Right cardiac atrium (tissue), 5 donors: ENCODE results near the gene CLEC4G. TPM values are rescaled to one million over a fixed set of nuclear protein-coding genes. Genes with fewer than 3 reads are reported as not detected.

Source experiments
- ATAC-seq, 2 donors: fragments of 200-7000 bp; cut with Tn5 transposase; one replicate each; pipeline versions ENCODE4 v1.8.0 to v1.9.1; 2020; ENCODE audit warnings: moderate library complexity in 2 of 2, mild to moderate bottlenecking in 1 of 2
- DNase-seq, 3 donors: peaks; one replicate each; pipeline ENCODE4 v3.0.0-alpha.2; 2020
- H3K27ac ChIP-seq: one replicate; pipeline ENCODE4 v1.5.1; 2013; ENCODE audit warnings: mild to moderate bottlenecking, low read length, control low read depth, moderate library complexity
- H3K27me3 ChIP-seq: one replicate; pipeline ENCODE4 v1.6.1; 2013; ENCODE audit not compliant: control insufficient read depth, insufficient read depth
- H3K4me1 ChIP-seq: one replicate; pipeline ENCODE4 v1.6.1; 2013; ENCODE audit warnings: low read length; ENCODE audit not compliant: control insufficient read depth, insufficient read depth
- H3K4me3 ChIP-seq: one replicate; pipeline ENCODE4 v1.5.1; 2013; ENCODE audit warnings: low read length, control low read depth
- H3K9me3 ChIP-seq: one replicate; pipeline ENCODE4 v1.6.1; 2013; ENCODE audit warnings: low read length; ENCODE audit not compliant: control insufficient read depth
- WGBS: extraction: QIAGEN DNeasy Blood & Tissue Kit; methylation state at CpG from one replicate; pipeline ENCODE4 v1.1.7; 2013; 5-methylcytosine and 5-hydroxymethylcytosine counted together
- intact Hi-C, 4 donors: fragments of 100-400 bp; cut with DNase I; formaldehyde crosslinking; loops; one replicate each; pipeline versions ENCODE4 v1.11.0 to v1.14.0; 2022 to 2023
- polyA plus RNA-seq: library from polyadenylated mRNA; stranded (reverse); fragments of 200-250 nt; gene quantifications from one replicate; pipeline ENCODE4 v1.2.3, GENCODE V29; 2013
- total RNA-seq, 4 donors: library from RNA; stranded (reverse); fragmentation: NEBNext Ultra II Directional; extraction: Animal tissue kit (Norgen Biotek cat#: 25700); gene quantifications; one replicate each; pipeline ENCODE4 v1.2.1, GENCODE V29; 2021
- donor health status: healthy with polysubstance abuse.
- donor health status: DM: no; HTN: yes; CAD: no.
- donor health status: DM: no; HTN: no; CAD: no.
- donor health status: DM: no; HTN: yes; CAD: no; lungs with severe emphysema.
- donor health status: DM: yes; HTN: yes; CAD: no.

Gene CLEC4G
- total and polyA plus RNA-seq, 5 donors, result 0.32 to 1.6 (median 0.89) TPM

GRCh38 chr19:7701654-7702457, 30.1 kb downstream of the CLEC4G start, which contains the start of gene FCER2:
Gene FCER2, minus strand, starts transcription at chr19:7702131. Its CDS starts 2,371 bp downstream, at chr19:7699760.
- intact Hi-C loops, result no loop called here
- no peak within 1 kb of the TSS for H3K27ac ChIP-seq
- no peaks in the 10 kb centered on the region for H3K27me3 ChIP-seq
- no peaks in the 10 kb centered on the region for H3K4me1 ChIP-seq
- H3K9me3 ChIP-seq, result no peaks in the 10 kb centered on the region
- DNase-seq, result no peak
- no peak within 1 kb of the TSS for H3K4me3 ChIP-seq
- WGBS, result 57% methylated on average over 20 of the region's 20 CpGs
- no peak for ATAC-seq

GRCh38 chr19:7701049-7701653, 30.8 kb downstream of the CLEC4G start:
- intact Hi-C loops, result no loop called here
- Histone ChIP-seq H3K9me3 (no peaks in the 10 kb centered on the region), H3K27me3 (no peaks in the 10 kb centered on the region), H3K4me1 (no peaks in the 10 kb centered on the region), H3K4me3 (no peak overlapping the region), H3K27ac (no peak overlapping the region)
- WGBS, result 89% methylated on average over 12 of the region's 12 CpGs
- no peak for DNase-seq
- ATAC-seq, result no peak

DNA sequence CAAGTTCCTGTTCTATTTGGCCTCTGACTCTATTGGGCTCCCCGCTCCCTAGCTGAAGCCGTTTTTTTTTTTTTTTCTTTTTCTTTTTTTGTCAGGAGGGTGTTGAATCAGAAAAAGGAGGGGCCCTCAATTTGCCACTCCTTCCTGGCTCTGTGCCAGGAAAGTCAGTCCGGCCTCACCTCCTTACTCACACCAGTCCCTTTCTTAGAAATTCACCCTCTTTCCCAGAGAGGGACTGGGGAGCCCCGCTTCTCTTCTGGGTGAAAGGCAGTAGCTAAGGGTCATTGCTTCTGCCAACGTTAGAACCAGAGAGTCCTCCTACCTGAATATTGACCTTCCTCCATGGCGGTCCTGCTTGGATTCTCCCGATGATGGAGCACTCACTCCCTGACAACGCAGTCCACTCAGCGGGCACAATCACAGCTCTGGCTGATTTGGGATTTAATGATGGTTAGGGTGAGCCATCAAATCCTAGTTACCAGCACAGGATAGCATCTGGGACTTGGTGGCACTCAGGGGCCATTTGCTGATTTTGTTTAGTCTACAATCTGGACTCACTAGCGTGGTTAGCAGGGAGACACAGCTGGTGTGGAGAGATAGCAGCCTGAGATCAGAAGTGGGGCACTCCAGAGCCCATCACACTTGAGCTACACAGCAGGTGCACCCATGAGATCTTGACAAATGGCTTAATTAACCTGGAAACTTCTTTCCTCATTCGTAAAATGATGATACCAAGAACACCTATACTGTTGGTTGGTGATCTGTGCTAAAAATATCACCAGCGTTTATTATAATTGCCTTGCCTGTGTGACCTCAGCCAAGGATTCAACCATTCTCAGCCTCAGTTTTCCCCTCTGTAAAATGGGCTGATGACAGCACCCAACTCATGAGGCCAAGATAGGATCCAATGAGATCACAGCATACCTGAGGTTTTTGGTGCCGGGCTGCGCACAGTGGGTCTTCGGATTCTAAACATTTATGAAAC, 32.2 kb downstream of the CLEC4G start:
- Histone ChIP-seq H3K4me1 (no peaks in the 10 kb centered on the region), H3K27me3 (no peaks in the 10 kb centered on the region), H3K9me3 (no peaks in the 10 kb centered on the region), H3K27ac (no peak overlapping the region), H3K4me3 (no peak overlapping the region)
- intact Hi-C loops, result no loop called here
- whole genome bisulfite sequencing, result 56% methylated on average over 15 of the region's 15 CpGs
- ATAC-seq (no peak), DNase-seq (peak in 1 of 3 donors; percentile 3)

DNA sequence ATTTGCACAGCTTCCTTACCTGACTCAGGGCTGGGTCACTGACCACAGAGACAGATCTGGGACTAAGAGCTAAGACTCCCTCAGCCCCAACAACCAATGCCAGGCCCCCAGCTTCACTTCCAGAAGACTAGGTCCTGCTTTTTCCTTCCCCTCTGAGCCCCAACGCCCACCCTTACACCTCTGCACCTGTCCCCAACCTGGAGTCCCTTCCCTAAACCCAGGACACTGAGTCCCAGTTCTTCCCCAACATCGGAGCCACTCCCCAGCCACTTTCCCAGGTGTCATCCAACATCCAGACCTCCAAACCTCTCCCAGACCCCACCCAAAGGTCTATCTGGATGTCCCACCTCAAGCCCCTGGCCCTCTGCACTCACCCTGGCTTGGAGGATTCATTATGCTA, 32.9 kb downstream of the CLEC4G start:
- ATAC-seq (no peak), DNase-seq (peak in 1 of 3 donors; percentile 12)
- Histone ChIP-seq H3K4me1 (no peaks in the 10 kb centered on the region), H3K9me3 (no peaks in the 10 kb centered on the region), H3K27ac (no peak overlapping the region), H3K27me3 (no peaks in the 10 kb centered on the region), H3K4me3 (no peak overlapping the region)
- intact Hi-C loops, result no loop called here
- WGBS, result 44% methylated on average over 2 of the region's 2 CpGs

GRCh38 chr19:7698583-7698982, 33.3 kb downstream of the CLEC4G start:
- ATAC-seq (no peak), DNase-seq (peak in 1 of 3 donors; percentile 29)
- no peaks in the 10 kb centered on the region for H3K9me3 ChIP-seq
- intact Hi-C loops, result no loop called here
- no peaks in the 10 kb centered on the region for H3K4me1 ChIP-seq
- H3K4me3 ChIP-seq, result no peak overlapping the region
- 17% methylated on average over 11 of the region's 11 CpGs for WGBS
- H3K27me3 ChIP-seq, result no peaks in the 10 kb centered on the region
- no peak overlapping the region for H3K27ac ChIP-seq

GRCh38 chr19:7697721-7698287, 34.1 kb downstream of the CLEC4G start:
- Histone ChIP-seq H3K9me3 (no peaks in the 10 kb centered on the region), H3K27me3 (no peaks in the 10 kb centered on the region), H3K4me1 (no peaks in the 10 kb centered on the region), H3K27ac (no peak overlapping the region), H3K4me3 (no peak overlapping the region)
- DNase-seq, result peak in 1 of 3 donors; percentile 6
- WGBS, result 81% methylated on average over 10 of the region's 10 CpGs
- no peak for ATAC-seq
- intact Hi-C loops, result no loop called here

DNA sequence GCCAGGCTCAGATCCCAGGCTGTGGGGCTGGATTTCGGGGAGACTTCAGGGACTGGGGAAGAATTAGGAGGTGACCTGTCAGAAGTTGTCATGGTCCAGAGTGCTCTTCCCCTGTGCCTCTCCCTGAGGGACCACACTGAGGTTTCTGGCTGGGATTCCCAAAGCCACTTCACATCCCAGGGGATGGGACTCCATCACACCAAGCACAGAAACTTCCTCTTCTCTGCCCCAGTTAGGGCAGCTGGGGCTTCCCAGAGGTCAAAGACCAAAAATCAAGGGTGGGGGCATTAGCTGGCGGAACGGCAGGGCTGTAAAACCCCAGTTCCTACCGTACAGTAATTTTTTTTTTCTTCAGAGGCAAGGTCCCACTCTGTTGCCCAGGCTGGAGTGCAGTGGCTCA, 37.4 kb downstream of the CLEC4G start:
- no peak overlapping the region for H3K27ac ChIP-seq
- no peak for DNase-seq
- intact Hi-C loops, result no loop called here
- H3K4me3 ChIP-seq, result no peak overlapping the region
- no peak for ATAC-seq
- no peaks in the 10 kb centered on the region for H3K4me1 ChIP-seq
- WGBS, result 52% methylated on average over 4 of the region's 4 CpGs
- H3K27me3 ChIP-seq, result no peaks in the 10 kb centered on the region
- no peaks in the 10 kb centered on the region for H3K9me3 ChIP-seq

DNA sequence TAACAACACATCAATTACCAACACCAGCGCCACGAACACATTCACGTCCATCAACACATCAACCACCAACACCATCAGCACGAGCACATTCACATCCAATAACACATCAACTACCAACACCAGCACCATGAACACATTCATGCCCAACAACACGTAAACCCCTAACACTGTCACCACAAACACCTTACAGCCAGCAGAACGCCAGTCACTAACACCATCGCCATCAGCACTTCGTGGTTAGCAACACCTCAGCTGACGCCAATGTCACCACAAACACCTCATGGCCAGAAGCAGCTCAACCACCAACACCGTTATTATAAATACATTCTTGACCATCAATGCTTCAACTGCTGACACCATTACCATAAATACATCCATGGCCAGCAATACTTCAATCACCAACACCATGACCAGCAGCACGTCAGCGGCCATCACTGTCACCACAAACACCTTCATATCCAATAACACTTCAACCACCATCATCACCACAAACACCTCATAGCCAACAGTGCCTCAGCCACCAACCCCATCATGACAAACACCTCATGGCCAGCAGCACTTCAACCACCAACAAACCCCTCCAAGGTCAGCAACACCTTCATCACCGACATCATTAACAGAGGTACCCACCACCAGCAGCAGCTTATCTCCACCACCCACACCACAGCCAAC, 39.4 kb downstream of the CLEC4G start:
- intact Hi-C loops, result no loop called here
- no peak overlapping the region for H3K4me3 ChIP-seq
- ATAC-seq, result no peak
- peak in 1 of 3 donors; percentile 5 for DNase-seq
- no peaks in the 10 kb centered on the region for H3K27me3 ChIP-seq
- no peak overlapping the region for H3K27ac ChIP-seq
- H3K9me3 ChIP-seq, result no peaks in the 10 kb centered on the region
- no peaks in the 10 kb centered on the region for H3K4me1 ChIP-seq
- WGBS, result 73% methylated on average over 13 of the region's 13 CpGs

- intact Hi-C loops, result no loop called here
- no peak for ATAC-seq
- H3K27ac ChIP-seq, result no peak overlapping the region
Observed at GRCh38 chr19:7691497-7691896, 40.4 kb downstream of the CLEC4G start.

DNA sequence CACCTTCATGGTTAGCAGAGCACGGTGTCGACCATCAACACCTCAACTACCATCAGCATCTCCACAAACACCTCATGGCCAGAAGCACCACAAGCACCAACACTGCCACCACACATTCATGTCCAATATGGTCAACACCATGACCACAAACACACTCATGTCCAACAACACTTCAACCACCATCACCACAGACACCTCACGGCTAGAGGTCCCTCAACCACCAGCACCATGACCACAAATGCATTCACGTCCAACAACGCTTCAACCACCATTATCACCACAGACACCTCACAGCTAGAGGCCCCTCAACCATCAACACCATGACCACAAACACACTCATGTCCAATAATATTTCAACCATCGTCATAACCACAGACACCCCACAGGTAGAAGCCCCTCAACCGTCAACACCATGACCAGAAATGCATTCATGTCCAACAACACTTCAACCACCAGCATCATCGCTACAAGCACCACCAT, 41.1 kb downstream of the CLEC4G start:
- Histone ChIP-seq H3K4me1 (no peaks in the 10 kb centered on the region), H3K4me3 (no peak overlapping the region), H3K27ac (no peak overlapping the region), H3K9me3 (no peaks in the 10 kb centered on the region), H3K27me3 (no peaks in the 10 kb centered on the region)
- intact Hi-C loops, result no loop called here
- no peak for ATAC-seq
- WGBS, result 81% methylated on average over 8 of the region's 8 CpGs
- DNase-seq, result no peak

More at GRCh38 chr19:7691497-7691896, 40.4 kb downstream of the CLEC4G start:
- DNase-seq, result no peak
- Histone ChIP-seq H3K4me3 (no peak overlapping the region), H3K9me3 (no peaks in the 10 kb centered on the region), H3K4me1 (no peaks in the 10 kb centered on the region), H3K27me3 (no peaks in the 10 kb centered on the region)
